GM20000 (cell line): ENCODE results near the gene PIP5K1A.

ENCODE experiments used
- DNase-seq: peaks from one replicate; pipeline ENCODE4 v3.0.0; 2012; ENCODE audit warnings: low spot score
- TF ChIP-seq, protein P1 (sequence below): IDR thresholded peaks from 2 replicates; pipeline ENCODE4 v1.5.1; 2012; ENCODE audit warnings: mild to moderate bottlenecking, control low read depth; ENCODE audit errors: extremely low read depth, missing control alignments

The PIP5K1A gene

DNA sequence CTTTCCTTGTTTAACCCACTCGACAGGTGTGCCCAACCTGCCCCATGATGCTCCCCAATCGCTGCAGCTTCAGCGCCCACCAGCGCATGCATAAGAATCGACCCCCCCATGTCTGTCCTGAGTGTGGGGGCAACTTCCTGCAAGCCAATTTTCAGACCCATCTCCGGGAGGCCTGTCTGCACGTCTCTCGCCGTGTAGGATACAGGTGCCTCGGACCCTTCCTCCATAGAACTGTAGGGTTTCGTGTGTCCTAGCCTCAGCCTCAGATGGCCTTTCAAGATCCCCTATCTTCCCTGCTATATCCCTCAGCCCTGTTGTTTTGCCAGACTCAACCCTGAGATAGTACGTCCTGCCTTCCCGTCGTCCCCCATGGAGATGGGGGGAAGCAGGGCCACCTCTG lies 90.2 kb downstream of the PIP5K1A start:
- TF ChIP-seq, protein P1, sequence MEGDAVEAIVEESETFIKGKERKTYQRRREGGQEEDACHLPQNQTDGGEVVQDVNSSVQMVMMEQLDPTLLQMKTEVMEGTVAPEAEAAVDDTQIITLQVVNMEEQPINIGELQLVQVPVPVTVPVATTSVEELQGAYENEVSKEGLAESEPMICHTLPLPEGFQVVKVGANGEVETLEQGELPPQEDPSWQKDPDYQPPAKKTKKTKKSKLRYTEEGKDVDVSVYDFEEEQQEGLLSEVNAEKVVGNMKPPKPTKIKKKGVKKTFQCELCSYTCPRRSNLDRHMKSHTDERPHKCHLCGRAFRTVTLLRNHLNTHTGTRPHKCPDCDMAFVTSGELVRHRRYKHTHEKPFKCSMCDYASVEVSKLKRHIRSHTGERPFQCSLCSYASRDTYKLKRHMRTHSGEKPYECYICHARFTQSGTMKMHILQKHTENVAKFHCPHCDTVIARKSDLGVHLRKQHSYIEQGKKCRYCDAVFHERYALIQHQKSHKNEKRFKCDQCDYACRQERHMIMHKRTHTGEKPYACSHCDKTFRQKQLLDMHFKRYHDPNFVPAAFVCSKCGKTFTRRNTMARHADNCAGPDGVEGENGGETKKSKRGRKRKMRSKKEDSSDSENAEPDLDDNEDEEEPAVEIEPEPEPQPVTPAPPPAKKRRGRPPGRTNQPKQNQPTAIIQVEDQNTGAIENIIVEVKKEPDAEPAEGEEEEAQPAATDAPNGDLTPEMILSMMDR, result no peak

DNA sequence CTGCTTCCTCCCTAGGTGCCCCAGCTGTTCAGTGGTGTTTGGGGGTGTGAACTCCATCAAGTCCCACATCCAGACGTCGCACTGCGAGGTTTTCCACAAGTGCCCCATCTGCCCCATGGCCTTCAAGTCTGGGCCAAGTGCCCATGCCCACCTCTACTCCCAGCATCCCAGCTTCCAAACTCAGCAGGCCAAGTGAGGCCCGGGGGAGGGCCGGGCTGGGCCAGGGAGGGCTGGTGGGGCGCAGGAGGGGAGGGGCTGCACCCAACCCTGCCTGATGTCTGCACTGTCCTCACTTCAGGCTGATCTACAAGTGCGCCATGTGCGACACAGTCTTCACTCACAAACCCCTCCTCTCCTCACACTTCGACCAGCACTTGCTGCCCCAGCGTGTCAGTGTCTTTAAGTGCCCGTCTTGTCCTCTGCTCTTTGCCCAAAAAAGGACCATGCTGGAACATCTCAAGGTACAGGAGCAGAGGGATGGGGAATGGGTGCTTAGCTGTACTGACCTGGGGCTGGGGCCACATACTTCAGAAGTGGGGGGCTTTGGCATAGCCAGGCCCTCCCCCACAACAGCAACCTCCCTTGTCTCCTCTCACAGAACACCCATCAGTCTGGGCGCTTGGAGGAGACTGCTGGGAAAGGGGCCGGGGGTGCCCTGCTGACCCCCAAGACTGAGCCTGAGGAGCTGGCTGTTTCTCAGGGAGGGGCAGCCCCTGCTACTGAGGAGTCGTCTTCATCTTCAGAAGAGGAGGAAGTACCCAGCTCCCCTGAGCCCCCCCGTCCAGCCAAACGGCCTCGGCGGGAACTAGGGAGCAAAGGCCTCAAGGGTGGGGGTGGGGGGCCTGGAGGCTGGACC lies 91.0 kb downstream of the PIP5K1A start:
- TF ChIP-seq, protein P1, result no peak
- no peak for DNase-seq

More for the DNA sequence above, 90.2 kb downstream of the PIP5K1A start:
- DNase-seq, result no peak

DNA sequence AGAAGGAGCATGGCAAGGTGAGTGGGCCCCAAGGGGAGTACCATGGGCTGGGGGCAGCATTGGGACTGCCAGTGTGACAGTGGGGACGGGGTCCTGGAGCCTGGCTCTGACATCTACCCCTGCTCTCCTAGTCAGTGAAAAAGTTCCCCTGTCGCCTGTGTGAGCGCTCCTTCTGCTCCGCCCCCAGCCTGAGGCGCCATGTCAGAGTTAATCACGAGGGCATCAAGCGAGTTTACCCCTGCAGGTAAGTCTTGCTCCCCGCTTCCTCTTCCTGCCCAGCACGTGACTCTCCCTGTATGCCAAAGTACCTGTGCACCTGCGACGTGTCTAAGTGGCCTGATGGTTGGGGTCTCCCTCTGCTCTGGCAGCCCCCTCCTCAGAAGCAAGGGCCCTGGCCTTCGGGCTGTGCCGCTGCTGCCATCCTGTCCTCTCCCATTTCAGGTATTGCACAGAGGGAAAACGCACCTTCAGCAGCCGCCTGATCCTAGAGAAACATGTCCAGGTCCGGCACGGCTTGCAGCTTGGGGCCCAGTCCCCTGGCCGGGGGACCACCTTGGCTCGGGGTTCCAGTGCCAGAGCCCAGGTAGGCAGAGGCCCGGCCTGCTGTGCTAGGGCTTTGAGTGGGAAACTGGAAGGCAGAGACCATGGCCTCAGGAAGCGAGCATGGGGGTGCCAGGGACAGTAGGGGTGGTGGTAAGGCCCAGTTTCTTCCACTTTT lies 91.8 kb downstream of the PIP5K1A start:
- TF ChIP-seq, protein P1, result no peak
- DNase-seq, result no peak

DNA sequence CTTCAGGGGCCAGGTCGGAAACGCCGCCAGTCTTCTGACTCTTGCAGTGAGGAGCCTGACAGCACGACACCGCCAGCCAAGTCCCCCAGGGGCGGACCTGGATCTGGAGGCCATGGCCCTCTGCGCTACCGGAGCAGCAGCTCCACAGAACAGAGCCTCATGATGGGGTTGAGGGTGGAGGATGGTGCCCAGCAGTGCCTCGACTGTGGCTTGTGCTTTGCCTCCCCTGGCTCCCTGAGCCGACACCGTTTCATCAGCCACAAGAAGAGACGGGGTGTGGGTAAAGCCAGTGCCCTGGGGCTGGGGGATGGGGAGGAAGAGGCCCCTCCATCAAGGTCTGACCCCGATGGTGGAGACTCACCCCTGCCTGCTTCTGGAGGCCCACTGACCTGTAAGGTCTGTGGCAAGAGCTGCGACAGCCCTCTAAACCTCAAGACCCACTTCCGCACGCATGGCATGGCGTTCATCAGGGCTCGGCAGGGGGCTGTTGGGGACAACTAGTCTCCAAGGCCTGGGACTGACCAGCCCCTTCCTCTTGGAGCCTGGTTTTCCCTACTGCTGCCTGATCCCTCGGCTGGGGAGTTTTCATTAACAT lies 92.5 kb downstream of the PIP5K1A start:
- DNase-seq, result no peak
- TF ChIP-seq, protein P1, result no peak

DNA sequence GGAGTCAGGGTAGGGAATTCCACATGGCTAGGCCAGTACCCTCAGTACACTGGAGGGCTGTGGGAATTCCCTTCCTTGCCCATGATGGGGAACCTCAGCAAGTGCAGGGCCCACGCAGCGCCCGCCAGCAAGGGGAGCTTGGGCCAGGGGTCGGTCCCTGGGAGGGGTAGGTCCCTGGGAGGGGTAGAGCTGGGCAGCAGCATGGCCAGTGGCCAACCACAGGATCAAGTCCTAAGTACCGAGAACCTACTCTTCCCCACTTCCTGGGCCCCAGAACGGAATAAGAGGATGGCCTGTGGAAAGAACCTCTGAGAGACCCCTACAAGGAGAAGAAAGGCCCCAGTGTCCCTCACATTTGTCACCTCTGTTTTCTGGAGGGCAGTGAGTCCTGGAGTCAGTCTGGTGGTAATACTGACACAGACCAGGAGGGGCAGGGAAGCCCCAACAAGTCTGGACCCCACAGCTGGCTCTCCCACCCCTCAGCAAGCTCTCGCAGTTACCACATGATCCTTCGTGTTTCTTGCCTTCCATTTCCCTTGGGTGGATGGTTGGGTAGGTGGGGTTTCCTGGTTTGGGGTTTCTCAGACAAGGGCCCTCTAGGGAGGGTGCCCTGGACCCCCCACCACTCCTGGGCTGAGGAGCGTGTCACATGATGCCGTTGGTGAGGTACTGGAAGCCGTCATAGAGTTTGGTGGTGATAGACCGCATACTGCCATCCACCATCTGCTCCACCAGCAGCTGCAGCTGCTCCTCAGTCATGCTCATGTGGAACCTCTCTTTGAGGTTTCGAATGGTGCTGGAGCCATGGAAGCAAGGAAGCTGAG lies 94.1 kb downstream of the PIP5K1A start:
- TF ChIP-seq, protein P1, result no peak

DNA sequence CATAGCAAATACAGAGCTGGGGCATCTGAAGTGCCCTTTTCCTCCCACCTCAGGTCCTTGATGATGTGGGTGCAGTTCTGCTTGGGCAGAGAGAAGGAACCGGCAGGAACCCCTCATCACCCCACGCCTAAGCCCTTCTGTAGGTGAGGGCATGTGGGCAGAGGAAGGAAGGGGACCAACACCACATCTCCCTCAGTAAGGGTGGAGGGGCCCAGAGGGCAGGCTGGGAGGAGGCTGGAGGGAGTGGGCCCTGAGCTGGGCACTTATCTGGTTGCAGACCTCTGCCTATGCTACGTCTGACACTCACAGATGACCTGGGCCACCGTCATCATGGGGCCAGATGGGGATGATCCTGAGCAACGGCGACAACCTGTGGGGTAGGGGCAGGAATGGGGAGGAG lies 94.7 kb downstream of the PIP5K1A start:
- TF ChIP-seq, protein P1, result no peak
- DNase-seq, result no peak

More for the DNA sequence above, 94.1 kb downstream of the PIP5K1A start:
- DNase-seq, result no peak
